Gastrocnemius medialis (tissue), 4 donors: Measurements from ENCODE around the gene PROSER3.

Experiments
- POLR2A ChIP-seq, 2 donors: fragments of 450-650 bp; IDR thresholded peaks; one replicate each; pipeline ENCODE4 v1.6.1; 2017; ENCODE audit warnings: antibody characterized with exemption in 2 of 2, mild to moderate bottlenecking in 2 of 2, moderate library complexity in 2 of 2
- TF ChIP-seq, protein P1 (sequence below), 5 experiments: fragments of 450-650 bp in 3 of 5; fragments of 200-600 bp in 2 of 5; sonication (generic) in 2 of 5; IDR thresholded peaks in 4 of 5; conservative IDR thresholded peaks in 1 of 5; 1 replicate in 4 of 5; 2 replicates in 1 of 5; pipeline ENCODE4 v1.5.1; 2016 to 2019; ENCODE audit warnings: antibody characterized with exemption in 5 of 5, mild to moderate bottlenecking in 3 of 5, moderate library complexity in 3 of 5

GRCh38 chr19:35812220-35813042, 54.5 kb downstream of the PROSER3 start, which contains the start of gene PRODH2:
- TF ChIP-seq POLR2A (IDR thresholded peaks at IDR 0.05): no peak
- TF ChIP-seq, protein P1, sequence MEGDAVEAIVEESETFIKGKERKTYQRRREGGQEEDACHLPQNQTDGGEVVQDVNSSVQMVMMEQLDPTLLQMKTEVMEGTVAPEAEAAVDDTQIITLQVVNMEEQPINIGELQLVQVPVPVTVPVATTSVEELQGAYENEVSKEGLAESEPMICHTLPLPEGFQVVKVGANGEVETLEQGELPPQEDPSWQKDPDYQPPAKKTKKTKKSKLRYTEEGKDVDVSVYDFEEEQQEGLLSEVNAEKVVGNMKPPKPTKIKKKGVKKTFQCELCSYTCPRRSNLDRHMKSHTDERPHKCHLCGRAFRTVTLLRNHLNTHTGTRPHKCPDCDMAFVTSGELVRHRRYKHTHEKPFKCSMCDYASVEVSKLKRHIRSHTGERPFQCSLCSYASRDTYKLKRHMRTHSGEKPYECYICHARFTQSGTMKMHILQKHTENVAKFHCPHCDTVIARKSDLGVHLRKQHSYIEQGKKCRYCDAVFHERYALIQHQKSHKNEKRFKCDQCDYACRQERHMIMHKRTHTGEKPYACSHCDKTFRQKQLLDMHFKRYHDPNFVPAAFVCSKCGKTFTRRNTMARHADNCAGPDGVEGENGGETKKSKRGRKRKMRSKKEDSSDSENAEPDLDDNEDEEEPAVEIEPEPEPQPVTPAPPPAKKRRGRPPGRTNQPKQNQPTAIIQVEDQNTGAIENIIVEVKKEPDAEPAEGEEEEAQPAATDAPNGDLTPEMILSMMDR (IDR thresholded peaks at IDR 0.05 in 4 of 5, conservative IDR thresholded peaks at IDR 0.05 in 1 of 5): no peak
